ENCODE measurements around the gene S100Z. TPM values are rescaled to one million over a fixed set of nuclear protein-coding genes. Genes with fewer than 3 reads are reported as not detected.
"Not testable (repeated sequence)": the region's sequence is repeated elsewhere in the genome, so short reads cannot be mapped to it uniquely, and the experiment has no call there.

The S100Z gene
- total and polyA plus RNA-seq, 5 experiments from 2014 or later, result not detected

DNA sequence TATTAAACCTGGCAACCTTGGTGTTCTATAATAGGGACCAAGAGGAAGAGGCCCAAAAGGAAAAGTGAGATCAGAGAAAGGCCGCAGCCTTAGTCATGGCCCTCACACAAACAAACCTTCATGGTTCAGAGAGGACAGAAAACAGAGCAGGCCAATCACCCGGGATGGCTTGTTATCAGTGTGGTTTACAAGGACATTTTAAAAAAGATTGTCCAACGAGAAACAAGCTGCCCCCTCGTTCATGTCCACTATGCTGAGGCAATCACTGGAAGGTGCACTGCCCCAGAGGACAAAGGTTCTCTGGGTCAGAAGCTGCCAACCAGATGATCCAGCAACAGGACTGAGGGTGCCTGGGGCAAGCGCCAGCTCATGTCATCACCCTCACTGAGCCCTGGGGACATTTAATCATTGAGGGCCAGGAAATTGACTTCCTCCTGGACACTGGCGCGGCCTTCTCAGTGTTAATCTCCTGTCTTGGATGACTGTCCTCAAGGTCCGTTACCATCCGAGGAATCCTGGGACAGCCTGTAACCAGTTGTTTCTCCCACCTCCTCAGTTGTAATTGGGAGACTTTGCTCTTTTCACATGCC, 60.6 kb downstream of the S100Z start:
- H3K27ac Mint-ChIP-seq, H3K4me1 Mint-ChIP-seq, H3K36me3 Mint-ChIP-seq, H3K4me3 Mint-ChIP-seq, POLR2A ChIA-PET, ATAC-seq, DNase-seq: not testable (repeated sequence)
- Mint-ChIP-seq H3K9me3 (peaks cover 0 to 11% (median 3%) of the 10 kb centered on the region in 9 donors), H3K27me3 (peaks cover 0 to 20% (median 4%) of the 10 kb centered on the region in 5 donors)

- DNase-seq, H3K4me3 Mint-ChIP-seq, H3K4me1 Mint-ChIP-seq, ATAC-seq, H3K27ac Mint-ChIP-seq, POLR2A ChIA-PET, H3K36me3 Mint-ChIP-seq: not testable (repeated sequence)
- Mint-ChIP-seq H3K9me3 (peaks cover 0 to 11% (median 3%) of the 10 kb centered on the region in 9 donors), H3K27me3 (peaks cover 0 to 16% (median 4%) of the 10 kb centered on the region in 5 donors)
Measured at GRCh38 chr5:76914671-76915070, 64.9 kb downstream of the S100Z start.

- POLR2A ChIA-PET, result no interaction called here
- DNase-seq, result no peak
- Mint-ChIP-seq H3K4me3 (no peak overlapping the region), H3K4me1 (no peaks in the 10 kb centered on the region), H3K27ac (no peak overlapping the region), H3K27me3 (peaks cover 0 to 4% (median 3%) of the 10 kb centered on the region in 5 donors), H3K36me3 (peaks cover 0 to 4% (median 0%) of the 10 kb centered on the region in 3 donors), H3K9me3 (peaks cover 0 to 5% (median 2%) of the 10 kb centered on the region in 9 donors)
- ATAC-seq, result no peak
Measured at GRCh38 chr5:76918539-76918938, 68.7 kb downstream of the S100Z start.

- peaks cover 0 to 1% (median 0%) of the 10 kb centered on the region in 9 donors for H3K9me3 Mint-ChIP-seq
- no peak overlapping the region for H3K27ac Mint-ChIP-seq
- no peak overlapping the region for H3K4me3 Mint-ChIP-seq
- no peaks in the 10 kb centered on the region for H3K36me3 Mint-ChIP-seq
- POLR2A ChIA-PET, result no interaction called here
- H3K27me3 Mint-ChIP-seq, result peaks cover 0 to 4% (median 0%) of the 10 kb centered on the region in 5 donors
- no peak for DNase-seq
- no peak for ATAC-seq
- no peaks in the 10 kb centered on the region for H3K4me1 Mint-ChIP-seq
Measured at GRCh38 chr5:76920491-76920890, 70.7 kb downstream of the S100Z start.

DNA sequence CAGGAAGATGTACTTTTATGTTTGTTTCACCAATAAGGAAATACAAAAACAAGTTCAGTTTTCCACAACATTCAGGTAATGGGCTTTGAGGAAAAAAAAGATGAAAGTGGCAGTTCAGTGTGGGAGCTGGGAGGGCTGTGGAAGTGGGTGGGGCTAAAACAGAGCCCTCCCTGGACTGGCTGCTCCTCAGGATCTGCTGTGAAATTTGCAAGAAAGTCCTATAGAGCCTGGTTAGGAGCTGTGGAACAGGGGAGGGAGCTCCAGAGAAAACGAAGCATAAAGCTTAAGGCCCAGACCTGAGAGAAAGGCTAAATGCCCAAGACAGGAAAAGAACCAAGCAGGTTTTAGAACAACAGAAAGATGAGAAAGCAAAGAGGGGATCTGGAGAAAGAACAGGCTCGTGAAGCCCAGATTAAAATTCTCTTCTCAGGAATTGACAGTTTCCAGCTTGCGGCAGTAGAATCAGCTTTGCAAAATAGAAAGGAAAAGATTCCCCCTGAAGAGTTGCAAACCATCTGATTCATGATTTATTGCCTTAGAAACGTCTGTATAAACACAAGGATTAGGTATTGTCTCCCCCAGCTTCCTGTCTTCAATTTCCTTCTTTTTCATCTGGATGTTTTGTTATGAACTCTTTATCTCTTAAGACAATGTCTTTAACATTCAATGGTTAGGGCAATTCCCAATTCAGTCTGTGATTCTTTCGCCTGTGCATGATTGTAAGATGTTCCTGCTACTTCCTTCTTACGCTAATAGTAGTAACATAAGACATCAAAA, 76.7 kb downstream of the S100Z start:
- no peak for ATAC-seq
- Mint-ChIP-seq H3K27ac (peak overlapping the region in 2 of 10 donors; percentile 21 to 27), H3K9me3 (no peaks in the 10 kb centered on the region), H3K4me1 (no peaks in the 10 kb centered on the region), H3K36me3 (no peaks in the 10 kb centered on the region), H3K4me3 (no peak overlapping the region), H3K27me3 (peaks cover 2 to 14% (median 4%) of the 10 kb centered on the region in 5 donors)
- POLR2A ChIA-PET, result no interaction called here
- no peak for DNase-seq

DNA sequence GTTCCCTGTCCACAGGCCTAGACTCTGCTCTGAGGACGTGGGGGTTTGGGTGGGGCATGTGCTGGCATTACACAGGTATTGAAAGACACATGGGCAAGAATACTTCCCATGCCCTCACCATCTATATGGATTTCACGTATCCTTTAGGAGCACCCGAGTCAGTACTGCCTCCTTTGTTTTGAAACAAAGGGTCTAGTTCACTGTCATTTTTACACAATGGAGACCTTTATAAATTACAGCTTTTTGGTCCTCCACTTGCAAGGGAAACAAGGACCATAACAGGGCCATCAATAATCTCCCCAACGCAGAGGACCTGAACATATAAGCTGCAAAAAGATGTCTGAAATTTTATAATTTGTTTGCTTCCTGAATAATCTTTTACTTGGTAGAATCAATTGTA, 78.1 kb downstream of the S100Z start:
- peaks cover 2 to 18% (median 6%) of the 10 kb centered on the region in 5 donors for H3K27me3 Mint-ChIP-seq
- no peak for ATAC-seq
- H3K27ac Mint-ChIP-seq, result no peak overlapping the region
- no peaks in the 10 kb centered on the region for H3K4me1 Mint-ChIP-seq
- POLR2A ChIA-PET, result no interaction called here
- DNase-seq, result no peak
- H3K4me3 Mint-ChIP-seq, result no peak overlapping the region
- no peaks in the 10 kb centered on the region for H3K9me3 Mint-ChIP-seq
- H3K36me3 Mint-ChIP-seq, result no peaks in the 10 kb centered on the region

DNA sequence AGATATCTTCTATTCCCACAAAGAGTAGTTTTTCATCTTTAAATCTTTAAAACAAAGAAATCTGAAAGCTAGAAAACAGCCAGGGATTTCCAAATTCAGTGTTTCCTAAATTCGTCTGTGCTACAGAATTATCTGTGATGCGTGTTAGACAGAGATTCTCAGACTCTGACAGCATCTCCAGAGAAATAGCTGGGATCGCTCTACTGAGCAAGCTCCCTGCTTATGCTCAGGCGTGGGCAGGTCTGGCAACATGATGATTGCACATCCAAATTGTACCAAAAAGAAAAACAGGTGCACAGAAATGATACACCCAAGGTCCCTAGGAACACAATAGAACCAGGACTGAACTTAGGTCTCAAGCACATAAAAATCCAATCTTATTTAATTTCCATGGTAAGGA, 80.3 kb downstream of the S100Z start:
- Mint-ChIP-seq H3K27me3 (peaks cover 5 to 28% (median 12%) of the 10 kb centered on the region in 5 donors), H3K36me3 (no peaks in the 10 kb centered on the region), H3K9me3 (peaks cover 0 to 3% (median 0%) of the 10 kb centered on the region in 9 donors), H3K27ac (no peak overlapping the region), H3K4me3 (no peak overlapping the region), H3K4me1 (no peaks in the 10 kb centered on the region)
- POLR2A ChIA-PET, result no interaction called here
- DNase-seq, result no peak
- no peak for ATAC-seq

GRCh38 chr5:76938177-76938576, 88.4 kb downstream of the S100Z start:
- Mint-ChIP-seq H3K4me3 (no peak overlapping the region), H3K27me3 (peaks cover 2 to 11% (median 10%) of the 10 kb centered on the region in 5 donors), H3K4me1 (no peaks in the 10 kb centered on the region), H3K9me3 (peaks cover 0 to 11% (median 0%) of the 10 kb centered on the region in 9 donors), H3K36me3 (no peaks in the 10 kb centered on the region), H3K27ac (no peak overlapping the region)
- POLR2A ChIA-PET, result no interaction called here
- DNase-seq (no peak), ATAC-seq (no peak)

DNA sequence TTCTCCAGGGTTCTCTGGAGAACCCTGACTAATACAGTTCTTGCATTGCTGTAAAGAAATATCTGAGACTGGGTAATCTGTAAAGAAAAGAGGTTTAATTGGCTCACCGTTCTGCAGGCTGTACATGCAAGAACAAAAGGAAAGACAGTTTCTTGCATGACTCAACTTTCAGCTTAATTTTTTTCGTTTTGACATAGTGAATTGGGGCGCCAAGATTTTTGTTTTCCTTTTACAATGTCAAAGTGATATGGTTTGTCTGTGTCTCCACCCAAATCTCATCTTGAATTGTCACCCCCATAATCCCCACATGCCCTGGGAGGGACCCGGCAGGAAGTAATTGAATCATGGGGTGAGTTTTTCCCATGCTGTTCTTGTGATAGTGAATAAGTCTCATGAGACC, 91.2 kb downstream of the S100Z start:
- Mint-ChIP-seq H3K9me3 (peaks cover 0 to 7% (median 0%) of the 10 kb centered on the region in 9 donors), H3K27ac (no peak overlapping the region), H3K27me3 (peaks cover 0 to 8% (median 3%) of the 10 kb centered on the region in 5 donors), H3K4me3 (no peak overlapping the region), H3K36me3 (no peaks in the 10 kb centered on the region), H3K4me1 (no peaks in the 10 kb centered on the region)
- POLR2A ChIA-PET, result no interaction called here
- DNase-seq, result no peak
- ATAC-seq, result no peak

DNA sequence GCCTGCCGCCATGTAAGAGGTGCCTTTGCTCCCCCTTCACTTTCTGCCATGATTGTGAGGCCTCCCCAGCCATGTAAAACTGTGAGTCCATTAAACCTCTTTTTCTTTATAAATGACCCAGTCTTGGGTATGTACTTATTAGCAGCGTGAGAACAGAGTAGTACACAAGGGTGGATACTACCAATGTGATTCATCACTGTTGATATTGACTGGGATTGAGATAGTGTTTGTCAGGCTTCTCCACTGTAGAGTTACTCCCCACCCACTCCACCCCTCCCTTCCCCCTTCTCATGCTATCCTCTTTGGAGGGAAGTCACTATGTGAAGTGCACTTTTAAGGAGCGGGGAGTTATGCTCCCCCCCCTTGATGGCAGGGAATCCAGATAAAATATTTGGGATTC, 91.6 kb downstream of the S100Z start:
- no peak overlapping the region for H3K4me3 Mint-ChIP-seq
- POLR2A ChIA-PET, result no interaction called here
- ATAC-seq (no peak), DNase-seq (no peak)
- H3K36me3 Mint-ChIP-seq, result no peaks in the 10 kb centered on the region
- H3K27ac Mint-ChIP-seq, result no peak overlapping the region
- H3K4me1 Mint-ChIP-seq, result no peaks in the 10 kb centered on the region
- H3K27me3 Mint-ChIP-seq, result peaks cover 0 to 13% (median 4%) of the 10 kb centered on the region in 5 donors
- H3K9me3 Mint-ChIP-seq, result peaks cover 0 to 7% (median 0%) of the 10 kb centered on the region in 9 donors

- POLR2A ChIA-PET, result no interaction called here
- ATAC-seq (no peak), DNase-seq (no peak)
- no peaks in the 10 kb centered on the region for H3K4me1 Mint-ChIP-seq
- peak overlapping the region in 1 of 10 donors; percentile 76 for H3K27ac Mint-ChIP-seq
- H3K9me3 Mint-ChIP-seq, result peaks cover 0 to 7% (median 0%) of the 10 kb centered on the region in 9 donors
- H3K36me3 Mint-ChIP-seq, result no peaks in the 10 kb centered on the region
- no peak overlapping the region for H3K4me3 Mint-ChIP-seq
- H3K27me3 Mint-ChIP-seq, result peaks cover 0 to 15% (median 6%) of the 10 kb centered on the region in 5 donors
Measured at GRCh38 chr5:76942581-76942980, 92.8 kb downstream of the S100Z start.

GRCh38 chr5:76943006-76943405, 93.2 kb downstream of the S100Z start:
- Mint-ChIP-seq H3K4me3 (no peak overlapping the region), H3K27ac (no peak overlapping the region), H3K36me3 (no peaks in the 10 kb centered on the region), H3K4me1 (no peaks in the 10 kb centered on the region), H3K9me3 (peaks cover 0 to 7% (median 0%) of the 10 kb centered on the region in 9 donors), H3K27me3 (peaks cover 0 to 16% (median 6%) of the 10 kb centered on the region in 5 donors)
- POLR2A ChIA-PET, result no interaction called here
- ATAC-seq (no peak), DNase-seq (no peak)

GRCh38 chr5:76944638-76945037, 94.8 kb downstream of the S100Z start:
- no peaks in the 10 kb centered on the region for H3K36me3 Mint-ChIP-seq
- H3K27me3 Mint-ChIP-seq, result peaks cover 0 to 19% (median 11%) of the 10 kb centered on the region in 5 donors
- H3K27ac Mint-ChIP-seq, result no peak overlapping the region
- no peaks in the 10 kb centered on the region for H3K4me1 Mint-ChIP-seq
- DNase-seq (no peak), ATAC-seq (no peak)
- H3K4me3 Mint-ChIP-seq, result no peak overlapping the region
- peaks cover 0 to 7% (median 0%) of the 10 kb centered on the region in 9 donors for H3K9me3 Mint-ChIP-seq
- POLR2A ChIA-PET, result no interaction called here

Measured in naive thymus-derived CD8-positive, alpha-beta T cell (primary cell).